Natural killer cell treated with Interleukin-12 subunit alpha and Interleukin-12 subunit beta and Interleukin-15 and Interleukin-18, amount 100 ng/mL, for 72 hours (primary cell): ENCODE results near the gene ARHGAP15. TPM values are rescaled to one million over a fixed set of nuclear protein-coding genes. Genes with fewer than 3 reads are reported as not detected.
A peak's percentile ranks its signal among the peaks of the same experiment; 100 is the strongest.

ENCODE experiments used
- ATAC-seq, 2 donors: fragments of 150-1000 bp; cut with Tn5 transposase in 1 of 2; sonication (Bioruptor Pico), chemical (Tn5 transposase) in 1 of 2; 2 replicates each; pipeline ENCODE4 v1.10.0; 2021
- DNase-seq: peaks from one replicate; pipeline ENCODE4 v3.0.0; 2022; ENCODE audit warnings: low spot score
- H3K27ac Mint-ChIP-seq, 2 donors: 1 replicate in 1 of 2; 2 replicates in 1 of 2; pipeline ENCODE4 v1.8.0; 2022; ENCODE audit warnings: mixed read lengths in 2 of 2, mild to moderate bottlenecking in 1 of 2, moderate library complexity in 1 of 2
- H3K27me3 Mint-ChIP-seq, 2 donors: 1 replicate in 1 of 2; 2 replicates in 1 of 2; pipeline ENCODE4 v1.8.0; 2022; ENCODE audit warnings: mixed read lengths in 2 of 2
- H3K36me3 Mint-ChIP-seq: one replicate; pipeline ENCODE4 v1.8.0; 2022; ENCODE audit warnings: mixed read lengths
- H3K4me1 Mint-ChIP-seq, 2 donors: 1 replicate in 1 of 2; 2 replicates in 1 of 2; pipeline ENCODE4 v1.8.0; 2022; ENCODE audit warnings: low read depth in 2 of 2, mixed read lengths in 2 of 2, mild to moderate bottlenecking in 1 of 2
- H3K4me3 Mint-ChIP-seq: one replicate; pipeline ENCODE4 v1.8.0; 2022; ENCODE audit warnings: mixed read lengths
- H3K9me3 Mint-ChIP-seq: 2 replicates; pipeline ENCODE4 v1.8.0; 2022; ENCODE audit warnings: mixed read lengths
- total RNA-seq, 2 donors: library from RNA; stranded (reverse); gene quantifications; one replicate each; pipeline ENCODE4 v1.2.3, GENCODE V29; 2022

The ARHGAP15 gene
- total RNA-seq, 2 donors from 2014 or later, result 80.6 to 133 TPM

DNA sequence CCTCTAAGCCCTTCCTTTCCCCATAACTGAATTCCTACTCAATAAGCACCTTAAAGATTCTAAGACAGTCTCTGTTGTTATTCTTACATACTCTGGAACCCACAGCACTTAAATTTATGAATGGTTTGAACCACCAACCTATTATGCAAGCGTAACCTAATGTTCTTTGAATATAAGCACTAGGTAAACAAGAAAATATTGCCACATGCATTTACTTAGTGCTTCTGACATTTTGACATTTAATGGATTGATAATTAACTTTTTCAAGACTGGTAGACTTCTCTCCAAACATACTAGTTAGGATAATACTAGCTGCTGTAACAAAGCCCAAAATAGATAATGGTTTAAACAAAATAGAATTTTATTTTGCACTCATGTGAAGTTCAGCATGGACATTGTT, 164.8 kb downstream of the ARHGAP15 start:
- Mint-ChIP-seq H3K27ac (no peak overlapping the region), H3K27me3 (no peaks in the 10 kb centered on the region), H3K4me1 (peaks cover 23 to 27% of the 10 kb centered on the region in 2 donors), H3K36me3 (no peaks in the 10 kb centered on the region), H3K9me3 (no peaks in the 10 kb centered on the region), H3K4me3 (no peak overlapping the region)
- no peak for ATAC-seq
- DNase-seq, result no peak

DNA sequence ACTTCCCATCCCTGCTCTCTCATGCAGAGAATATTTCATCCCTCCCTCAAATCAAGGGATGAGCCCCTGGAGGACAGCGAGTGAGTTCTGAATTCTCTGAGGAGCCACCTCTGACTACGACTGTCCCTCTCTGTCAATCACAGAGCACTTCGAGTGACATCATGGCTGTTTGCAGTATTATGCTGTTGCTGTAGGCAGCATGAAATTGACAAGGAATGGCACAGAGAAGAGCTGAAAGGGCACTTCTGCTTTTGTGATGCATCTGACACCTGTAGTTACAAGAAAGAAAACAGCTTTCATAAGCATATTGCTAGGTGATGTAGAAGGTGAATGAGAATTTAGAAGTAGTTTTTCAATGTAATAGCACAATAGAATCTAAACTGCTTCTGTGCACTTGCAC, 166.9 kb downstream of the ARHGAP15 start:
- Mint-ChIP-seq H3K27me3 (no peaks in the 10 kb centered on the region), H3K9me3 (no peaks in the 10 kb centered on the region), H3K27ac (no peak overlapping the region), H3K4me1 (peaks cover 16 to 21% of the 10 kb centered on the region in 2 donors), H3K4me3 (no peak overlapping the region), H3K36me3 (no peaks in the 10 kb centered on the region)
- no peak for ATAC-seq
- DNase-seq, result no peak

DNA sequence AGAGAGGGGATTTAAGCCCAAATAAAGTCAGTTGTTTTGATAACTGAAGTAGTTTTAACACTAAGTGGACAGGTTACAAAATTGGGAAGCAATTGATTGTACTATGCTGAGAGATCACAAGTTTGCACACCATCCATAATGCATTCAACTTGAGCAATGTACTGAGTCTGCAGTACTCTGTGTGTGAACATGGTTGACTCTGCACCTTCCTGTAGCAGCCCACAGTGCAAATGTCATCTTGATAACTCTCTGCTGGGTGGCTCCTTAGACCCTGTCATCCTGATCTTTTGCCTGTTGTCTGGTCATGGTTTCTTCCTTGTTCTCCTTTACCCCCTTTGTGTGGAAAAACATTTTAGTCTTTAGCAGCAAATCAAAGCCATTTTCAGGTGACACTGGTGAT, 168.0 kb downstream of the ARHGAP15 start:
- Mint-ChIP-seq H3K9me3 (no peaks in the 10 kb centered on the region), H3K36me3 (no peaks in the 10 kb centered on the region), H3K4me1 (peaks cover 16 to 21% of the 10 kb centered on the region in 2 donors), H3K27ac (peak overlapping the region in 1 of 2 donors; percentile 22), H3K27me3 (no peaks in the 10 kb centered on the region), H3K4me3 (no peak overlapping the region)
- DNase-seq (no peak), ATAC-seq (peak in 1 of 2 donors; percentile 48)

DNA sequence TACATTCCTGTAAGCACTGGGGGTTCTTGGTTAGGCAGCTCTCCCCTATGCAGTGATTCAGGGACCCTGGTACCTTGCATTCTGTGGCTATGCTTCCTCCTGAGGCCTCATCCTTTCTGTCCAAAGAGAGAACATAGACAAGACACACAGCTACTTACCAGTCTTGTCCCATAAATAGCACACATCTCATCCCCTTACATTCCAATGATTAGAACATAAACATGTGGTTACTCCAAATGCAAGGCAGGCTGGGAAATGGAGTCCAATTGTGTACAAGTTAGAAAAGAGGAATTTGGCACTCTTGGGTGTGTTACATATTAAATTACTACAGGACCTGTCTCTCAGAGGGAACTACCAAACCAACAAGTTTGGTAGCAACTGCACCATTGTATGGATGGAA, 171.3 kb downstream of the ARHGAP15 start:
- no peak for ATAC-seq
- Mint-ChIP-seq H3K9me3 (peaks cover 5% of the 10 kb centered on the region), H3K27ac (no peak overlapping the region), H3K36me3 (no peaks in the 10 kb centered on the region), H3K4me1 (peaks cover 11 to 15% of the 10 kb centered on the region in 2 donors), H3K27me3 (no peaks in the 10 kb centered on the region), H3K4me3 (no peak overlapping the region)
- no peak for DNase-seq

DNA sequence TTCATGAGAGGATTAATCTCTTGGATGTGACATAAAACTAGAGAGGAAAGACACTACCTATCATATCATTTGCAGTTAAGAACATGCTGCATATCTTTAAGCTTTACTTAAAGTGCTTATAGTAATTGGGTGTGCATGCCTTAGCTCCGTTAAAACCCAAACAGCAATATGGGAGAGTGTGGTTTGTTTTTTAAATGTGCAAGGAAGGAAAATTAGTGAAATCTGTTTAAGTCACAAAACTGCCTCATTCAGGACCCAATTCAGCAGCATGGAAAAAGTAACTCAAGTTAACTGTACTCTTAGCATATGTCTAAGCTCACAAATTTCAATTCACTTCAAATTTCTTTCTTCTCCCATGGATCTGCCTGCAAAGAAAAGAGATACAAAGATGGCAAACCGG, 182.2 kb downstream of the ARHGAP15 start:
- DNase-seq, result no peak
- Mint-ChIP-seq H3K36me3 (no peaks in the 10 kb centered on the region), H3K4me3 (no peak overlapping the region), H3K4me1 (peaks cover 17 to 19% of the 10 kb centered on the region in 2 donors), H3K27ac (peak overlapping the region in 1 of 2 donors; percentile 47), H3K9me3 (no peaks in the 10 kb centered on the region), H3K27me3 (no peaks in the 10 kb centered on the region)
- ATAC-seq, result no peak

DNA sequence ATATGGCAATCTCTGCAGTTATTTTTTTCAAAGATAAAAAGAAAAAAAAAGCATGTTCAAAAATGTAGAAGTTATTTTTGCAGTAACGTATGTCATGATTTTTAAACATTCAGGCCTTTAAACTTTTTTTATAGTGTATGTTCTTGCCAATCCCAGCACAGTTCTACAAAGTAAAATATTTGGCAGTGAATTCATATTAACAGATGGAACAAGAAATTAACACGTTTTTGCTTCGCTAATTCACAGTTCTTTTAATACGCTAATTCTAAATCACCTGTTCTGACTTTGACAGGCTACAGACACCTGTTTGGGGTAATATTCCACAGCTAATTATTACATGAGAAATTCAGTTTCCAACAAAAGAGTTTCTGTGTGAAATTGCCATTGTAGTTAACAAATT, 183.2 kb downstream of the ARHGAP15 start:
- no peak for DNase-seq
- Mint-ChIP-seq H3K4me1 (peaks cover 13 to 14% of the 10 kb centered on the region in 2 donors), H3K27ac (no peak overlapping the region), H3K4me3 (no peak overlapping the region), H3K27me3 (no peaks in the 10 kb centered on the region), H3K9me3 (no peaks in the 10 kb centered on the region), H3K36me3 (no peaks in the 10 kb centered on the region)
- no peak for ATAC-seq

DNA sequence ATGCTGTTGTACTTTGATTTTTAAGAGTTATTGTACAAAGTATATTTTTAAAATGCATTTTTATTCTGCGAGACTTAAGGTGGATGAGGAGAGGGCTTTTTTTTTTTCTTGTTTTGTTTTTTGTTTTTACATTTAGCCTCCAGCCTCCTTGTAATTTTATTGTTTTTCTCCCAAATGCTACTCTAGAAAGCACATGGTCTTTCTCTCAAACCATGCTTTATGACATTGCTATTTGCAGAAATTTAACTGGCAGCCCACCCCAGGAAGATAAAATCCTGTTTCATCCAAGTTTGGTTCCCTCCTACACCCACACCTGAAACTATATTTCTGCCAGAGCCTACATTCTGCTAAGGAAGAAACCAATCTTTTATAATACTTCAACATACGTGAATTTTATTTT, 184.6 kb downstream of the ARHGAP15 start:
- H3K27ac Mint-ChIP-seq, result no peak overlapping the region
- H3K9me3 Mint-ChIP-seq, result no peaks in the 10 kb centered on the region
- DNase-seq (no peak), ATAC-seq (no peak)
- H3K36me3 Mint-ChIP-seq, result no peaks in the 10 kb centered on the region
- no peak overlapping the region for H3K4me3 Mint-ChIP-seq
- peaks cover 12 to 13% of the 10 kb centered on the region in 2 donors for H3K4me1 Mint-ChIP-seq
- no peaks in the 10 kb centered on the region for H3K27me3 Mint-ChIP-seq

DNA sequence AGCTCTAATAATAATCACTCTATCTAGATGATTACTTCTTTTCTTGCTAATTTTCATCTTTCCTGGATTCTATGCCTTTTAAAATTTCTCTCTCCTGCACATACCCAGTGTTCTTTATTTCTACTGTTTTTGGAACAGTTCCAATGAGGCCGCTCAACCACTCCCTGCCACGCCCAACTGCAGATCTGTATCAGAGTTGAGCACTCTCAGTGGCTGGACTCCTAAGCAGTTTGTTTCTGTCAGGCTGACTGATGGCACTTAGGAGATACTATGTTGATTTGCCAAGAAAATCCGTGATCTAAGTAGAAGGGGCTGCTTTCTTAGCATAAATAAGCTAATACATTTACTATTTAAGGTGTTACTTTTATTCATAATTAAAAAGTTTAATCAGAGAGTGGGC, 192.8 kb downstream of the ARHGAP15 start:
- DNase-seq (no peak), ATAC-seq (no peak)
- Mint-ChIP-seq H3K27ac (peak overlapping the region in 1 of 2 donors; percentile 8), H3K4me1 (peaks cover 22 to 24% of the 10 kb centered on the region in 2 donors), H3K9me3 (peaks cover 3% of the 10 kb centered on the region), H3K4me3 (no peak overlapping the region), H3K36me3 (peaks cover 6% of the 10 kb centered on the region), H3K27me3 (no peaks in the 10 kb centered on the region)

DNA sequence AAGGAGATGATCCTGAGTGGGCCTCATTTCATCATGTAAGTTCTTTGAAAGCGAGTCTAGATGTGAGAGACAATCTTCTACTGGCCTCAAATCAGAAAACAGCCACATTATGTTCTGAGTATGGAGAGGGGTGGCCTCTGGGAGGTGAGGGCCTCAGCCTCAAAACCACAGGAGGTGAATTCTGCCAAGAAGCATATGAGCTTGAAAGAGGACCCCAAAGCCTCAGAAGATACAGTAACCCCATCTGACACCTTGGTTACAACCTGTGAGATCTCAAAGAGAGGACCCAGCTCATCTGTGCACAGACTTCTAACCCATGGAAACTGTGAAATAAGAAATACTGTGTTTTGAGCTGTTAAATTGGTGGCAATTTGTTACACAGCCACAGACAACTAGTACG, 200.1 kb downstream of the ARHGAP15 start:
- no peak for ATAC-seq
- no peak for DNase-seq
- H3K4me3 Mint-ChIP-seq, result no peak overlapping the region

DNA sequence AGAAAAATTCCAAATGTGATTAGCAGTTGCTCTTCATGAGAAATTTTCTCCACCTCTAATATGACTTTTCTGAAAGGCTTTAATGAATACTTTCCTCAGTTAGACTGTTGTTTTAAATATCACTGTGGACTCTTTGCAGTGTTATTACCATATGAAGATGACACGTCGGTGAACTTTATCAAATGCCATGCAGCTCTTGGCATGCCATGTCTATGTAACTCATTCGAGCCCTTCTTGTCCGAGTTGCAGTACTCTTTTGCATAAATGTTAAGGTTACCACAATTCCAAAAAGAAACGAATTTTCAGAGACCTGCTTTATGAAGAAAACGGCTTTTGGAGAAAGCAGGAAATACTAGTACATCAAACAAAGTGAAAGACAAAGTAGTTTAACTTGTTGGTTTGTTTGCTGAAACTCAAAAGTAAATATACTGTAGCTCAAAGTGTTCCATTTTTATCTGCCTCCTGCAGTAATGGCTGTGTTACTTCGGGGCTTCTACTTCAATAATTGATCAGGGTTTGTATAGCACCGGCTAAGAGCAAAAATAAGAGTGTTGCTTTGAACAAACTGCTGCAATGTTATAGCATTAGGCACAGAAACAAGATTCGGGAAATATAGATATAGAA, 204.1 kb downstream of the ARHGAP15 start:
- ATAC-seq, result no peak
- H3K9me3 Mint-ChIP-seq, result no peaks in the 10 kb centered on the region
- no peak for DNase-seq
- H3K4me1 Mint-ChIP-seq, result peaks cover 29 to 37% of the 10 kb centered on the region in 2 donors
- H3K27me3 Mint-ChIP-seq, result no peaks in the 10 kb centered on the region
- H3K36me3 Mint-ChIP-seq, result no peaks in the 10 kb centered on the region
- peak overlapping the region; percentile 4 for H3K4me3 Mint-ChIP-seq
- H3K27ac Mint-ChIP-seq, result peak overlapping the region in 1 of 2 donors; percentile 42

More for the DNA sequence above, 200.1 kb downstream of the ARHGAP15 start:
- Mint-ChIP-seq H3K27me3 (no peaks in the 10 kb centered on the region), H3K36me3 (peaks cover 6% of the 10 kb centered on the region), H3K27ac (peak overlapping the region; percentile 25 to 65), H3K4me1 (peaks cover 37 to 51% of the 10 kb centered on the region in 2 donors), H3K9me3 (peaks cover 3% of the 10 kb centered on the region)

DNA sequence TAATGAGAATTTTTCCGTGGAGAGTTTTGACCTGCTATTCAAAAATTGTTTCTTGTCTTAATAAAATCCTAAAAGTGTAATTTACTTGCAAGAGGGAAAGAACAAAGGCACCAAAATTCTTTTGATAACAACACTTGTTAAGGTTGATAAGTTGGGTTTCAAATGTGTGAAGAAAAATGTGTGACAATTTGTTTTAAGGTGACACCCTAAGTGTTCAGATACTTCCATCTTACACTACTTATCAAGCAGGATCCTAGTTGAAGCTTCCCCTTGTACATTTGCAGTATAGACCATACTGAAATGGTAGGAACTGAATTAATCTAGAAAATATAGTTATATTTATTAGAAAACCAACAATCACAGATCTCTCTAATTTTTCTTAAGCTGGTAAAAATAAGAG, 204.6 kb downstream of the ARHGAP15 start:
- H3K4me1 Mint-ChIP-seq, result peaks cover 26 to 37% of the 10 kb centered on the region in 2 donors
- H3K27ac Mint-ChIP-seq, result peak overlapping the region in 1 of 2 donors; percentile 42
- no peak for DNase-seq
- no peaks in the 10 kb centered on the region for H3K36me3 Mint-ChIP-seq
- no peaks in the 10 kb centered on the region for H3K9me3 Mint-ChIP-seq
- ATAC-seq, result no peak
- peak overlapping the region; percentile 4 for H3K4me3 Mint-ChIP-seq
- H3K27me3 Mint-ChIP-seq, result no peaks in the 10 kb centered on the region

DNA sequence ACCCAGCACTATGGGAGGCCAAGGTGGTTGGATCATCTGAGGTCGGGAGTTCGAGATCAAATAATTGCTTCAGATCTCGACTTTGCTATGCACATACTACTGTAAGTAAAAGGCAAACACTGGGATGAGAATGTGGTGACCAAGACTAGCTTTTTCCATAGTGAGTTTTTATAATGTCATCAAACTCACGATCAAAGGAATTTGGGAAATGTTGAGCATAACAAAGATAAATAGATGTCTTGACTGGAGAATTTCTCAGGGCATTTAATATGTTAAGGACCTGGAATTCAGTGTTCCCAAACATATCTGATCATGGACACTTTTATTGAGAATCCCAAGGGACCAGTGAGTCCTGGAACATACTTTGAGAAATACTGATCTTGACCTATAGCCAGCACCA, 205.6 kb downstream of the ARHGAP15 start:
- Mint-ChIP-seq H3K27ac (no peak overlapping the region), H3K4me1 (peaks cover 19 to 29% of the 10 kb centered on the region in 2 donors), H3K27me3 (no peaks in the 10 kb centered on the region), H3K4me3 (no peak overlapping the region), H3K36me3 (no peaks in the 10 kb centered on the region), H3K9me3 (no peaks in the 10 kb centered on the region)
- ATAC-seq, result no peak
- no peak for DNase-seq

DNA sequence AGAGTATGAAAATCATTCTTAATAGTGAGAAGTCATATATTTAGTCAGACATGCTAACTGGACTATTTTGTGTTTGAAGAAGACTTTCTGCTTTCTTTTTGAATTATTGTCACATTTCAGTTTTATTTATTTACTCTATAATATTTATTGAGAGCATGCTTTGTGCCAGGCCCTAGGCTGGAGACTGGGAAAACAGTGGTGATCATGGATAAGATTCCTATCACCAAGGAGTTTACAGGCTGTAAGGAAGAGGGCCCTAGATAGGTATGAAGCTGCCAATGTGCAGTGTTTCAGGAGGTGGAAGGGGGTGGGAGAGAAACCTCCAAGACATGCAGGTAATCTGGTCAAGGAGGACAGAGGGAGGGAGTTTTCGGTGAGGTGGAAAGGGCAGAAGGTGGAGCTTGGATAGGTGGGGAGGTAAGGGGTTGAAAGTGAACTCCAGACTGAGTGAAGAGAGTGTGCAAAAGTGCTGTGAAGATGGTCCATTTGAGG, 207.5 kb downstream of the ARHGAP15 start:
- DNase-seq (no peak), ATAC-seq (no peak)
- H3K9me3 Mint-ChIP-seq, result no peaks in the 10 kb centered on the region
- no peaks in the 10 kb centered on the region for H3K27me3 Mint-ChIP-seq
- no peaks in the 10 kb centered on the region for H3K36me3 Mint-ChIP-seq
- peak overlapping the region in 1 of 2 donors; percentile 50 for H3K27ac Mint-ChIP-seq
- H3K4me3 Mint-ChIP-seq, result no peak overlapping the region
- H3K4me1 Mint-ChIP-seq, result peaks cover 27 to 29% of the 10 kb centered on the region in 2 donors

DNA sequence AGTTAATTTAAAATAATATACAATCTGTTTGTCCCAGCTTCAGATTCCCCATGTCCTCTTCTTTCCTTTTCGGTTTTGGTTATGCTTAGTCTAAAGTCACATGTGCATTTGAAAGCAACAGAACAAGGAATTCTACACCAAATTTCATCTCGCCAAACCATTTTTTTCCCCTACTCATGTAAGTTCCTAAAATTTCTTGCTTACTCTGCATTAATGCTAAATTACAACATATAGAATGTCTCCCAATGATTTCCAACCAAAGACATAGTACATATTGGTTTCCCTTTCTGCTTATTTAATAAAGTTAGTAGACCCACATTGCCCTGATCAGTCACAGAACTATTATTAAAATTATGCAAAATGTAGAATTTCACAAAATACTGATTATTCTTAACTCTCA, 212.3 kb downstream of the ARHGAP15 start:
- Mint-ChIP-seq H3K9me3 (no peaks in the 10 kb centered on the region), H3K27me3 (no peaks in the 10 kb centered on the region), H3K36me3 (no peaks in the 10 kb centered on the region), H3K27ac (no peak overlapping the region), H3K4me1 (peaks cover 25 to 42% of the 10 kb centered on the region in 2 donors), H3K4me3 (no peak overlapping the region)
- no peak for DNase-seq
- ATAC-seq, result no peak

DNA sequence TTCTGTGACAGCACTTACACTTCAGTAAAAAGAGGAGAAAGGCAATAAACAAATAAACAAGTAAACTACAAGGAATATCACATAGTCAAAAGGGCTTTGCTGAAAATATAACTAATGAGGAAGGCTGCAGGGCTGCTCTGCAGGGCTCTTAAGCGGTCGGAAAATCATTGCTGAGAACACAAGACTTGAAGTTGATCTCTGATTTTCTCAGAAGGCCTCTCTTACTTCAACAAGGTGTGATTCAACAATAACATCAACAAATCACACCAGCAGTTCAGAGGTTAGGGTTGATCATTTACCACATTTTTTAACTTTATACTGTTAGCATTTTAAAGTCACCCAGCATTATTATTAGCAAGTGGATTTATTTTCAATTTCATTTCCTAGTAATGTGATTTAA, 215.6 kb downstream of the ARHGAP15 start:
- ATAC-seq (no peak), DNase-seq (no peak)
- Mint-ChIP-seq H3K9me3 (no peaks in the 10 kb centered on the region), H3K27ac (no peak overlapping the region), H3K27me3 (no peaks in the 10 kb centered on the region), H3K4me3 (no peak overlapping the region), H3K4me1 (peaks cover 20 to 43% of the 10 kb centered on the region in 2 donors), H3K36me3 (no peaks in the 10 kb centered on the region)
